Measurements from ENCODE around the gene CFAP126. TPM values are rescaled to one million over a fixed set of nuclear protein-coding genes. Genes with fewer than 3 reads are reported as not detected.

The CFAP126 gene
- total RNA-seq, 1 donor from 2014 or later: not detected

DNA sequence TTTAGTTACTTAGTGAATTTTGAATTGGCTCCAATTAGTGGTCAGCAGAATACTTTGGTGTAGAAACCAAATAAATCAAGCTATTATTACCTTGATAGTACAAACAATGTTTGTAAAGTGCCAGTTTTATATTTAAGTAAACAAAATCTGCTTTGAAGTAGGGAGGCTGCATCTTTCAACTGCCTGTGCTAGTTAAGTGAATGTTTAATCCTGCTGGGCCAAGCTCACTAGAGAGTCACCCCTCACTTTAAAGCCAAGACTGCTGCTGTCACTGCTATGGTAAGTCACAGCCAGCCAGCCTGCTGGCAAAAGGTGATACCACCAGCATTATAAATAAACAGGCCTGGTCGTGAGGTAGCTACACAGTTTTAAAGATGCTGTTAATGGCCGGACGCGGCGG is 10.3 kb upstream of the CFAP126 start:
- Histone ChIP-seq H3K9me3 (ENCODE audit: insufficient read depth, low read depth, low read length) (no peaks in the 10 kb centered on the region), H4K20me1 (ENCODE audit: insufficient read depth, low read length) (no peaks in the 10 kb centered on the region), H3K4me3 (ENCODE audit: insufficient read depth, low read depth, low read length) (no peak overlapping the region), H3K9ac (ENCODE audit: low read length) (no peak overlapping the region), H3K36me3 (ENCODE audit: insufficient read depth, low read length) (no peaks in the 10 kb centered on the region), H3K4me2 (ENCODE audit: low read length) (no peak overlapping the region), H3K79me2 (ENCODE audit: insufficient read depth, low read length) (no peaks in the 10 kb centered on the region), H2AFZ (ENCODE audit: low read depth, low read length) (no peak overlapping the region), H3K4me1 (ENCODE audit: insufficient read depth, low read length) (peaks cover 9% of the 10 kb centered on the region), H3K27me3 (ENCODE audit: insufficient read depth, low read length) (no peaks in the 10 kb centered on the region), H3K27ac (ENCODE audit: low read depth, low read length) (no peak overlapping the region)
- H3K27me3 Mint-ChIP-seq (ENCODE audit: low read depth, unreplicated experiment): no peaks in the 10 kb centered on the region
- DNase-seq (ENCODE audit: low read depth): no peak
- H3K36me3 Mint-ChIP-seq (ENCODE audit: low read depth, unreplicated experiment): no peaks in the 10 kb centered on the region
- no peaks in the 10 kb centered on the region for H3K9me3 Mint-ChIP-seq (ENCODE audit: unreplicated experiment)
- no peak for TF ChIP-seq EZH2 (IDR thresholded peaks at IDR 0.05; ENCODE audit: insufficient read depth, low read length)
- TF ChIP-seq, protein P1, sequence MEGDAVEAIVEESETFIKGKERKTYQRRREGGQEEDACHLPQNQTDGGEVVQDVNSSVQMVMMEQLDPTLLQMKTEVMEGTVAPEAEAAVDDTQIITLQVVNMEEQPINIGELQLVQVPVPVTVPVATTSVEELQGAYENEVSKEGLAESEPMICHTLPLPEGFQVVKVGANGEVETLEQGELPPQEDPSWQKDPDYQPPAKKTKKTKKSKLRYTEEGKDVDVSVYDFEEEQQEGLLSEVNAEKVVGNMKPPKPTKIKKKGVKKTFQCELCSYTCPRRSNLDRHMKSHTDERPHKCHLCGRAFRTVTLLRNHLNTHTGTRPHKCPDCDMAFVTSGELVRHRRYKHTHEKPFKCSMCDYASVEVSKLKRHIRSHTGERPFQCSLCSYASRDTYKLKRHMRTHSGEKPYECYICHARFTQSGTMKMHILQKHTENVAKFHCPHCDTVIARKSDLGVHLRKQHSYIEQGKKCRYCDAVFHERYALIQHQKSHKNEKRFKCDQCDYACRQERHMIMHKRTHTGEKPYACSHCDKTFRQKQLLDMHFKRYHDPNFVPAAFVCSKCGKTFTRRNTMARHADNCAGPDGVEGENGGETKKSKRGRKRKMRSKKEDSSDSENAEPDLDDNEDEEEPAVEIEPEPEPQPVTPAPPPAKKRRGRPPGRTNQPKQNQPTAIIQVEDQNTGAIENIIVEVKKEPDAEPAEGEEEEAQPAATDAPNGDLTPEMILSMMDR (IDR thresholded peaks at IDR 0.05; ENCODE audit: insufficient read depth, low read depth, low read length): no peak
- FAIRE-seq: no peak
- H3K4me1 Mint-ChIP-seq (ENCODE audit: low read depth, unreplicated experiment): peaks cover 7% of the 10 kb centered on the region
- no peak overlapping the region for H3K4me3 Mint-ChIP-seq (ENCODE audit: unreplicated experiment)
- no peak overlapping the region for H3K27ac Mint-ChIP-seq (ENCODE audit: unreplicated experiment)

DNA sequence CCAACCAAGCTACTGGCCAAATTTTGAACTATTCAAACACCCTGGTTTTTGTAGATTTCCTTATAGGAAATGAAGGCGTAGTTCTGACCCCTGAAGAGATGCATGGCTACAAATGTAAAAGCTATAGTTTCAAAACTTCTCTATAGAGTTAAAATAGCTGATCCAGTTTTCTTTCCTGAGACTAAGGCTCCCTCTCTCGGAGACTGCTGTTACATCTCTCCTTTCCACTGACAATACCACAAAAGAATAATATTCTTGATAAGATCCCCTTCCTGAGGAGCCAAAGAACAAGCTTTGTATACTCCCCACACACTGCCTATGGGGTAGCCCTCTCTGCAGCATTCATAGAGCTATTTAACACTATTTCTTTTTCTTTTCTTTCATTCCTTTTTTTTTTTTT is 6.7 kb upstream of the CFAP126 start:
- H3K36me3 ChIP-seq (ENCODE audit: insufficient read depth, low read length): no peaks in the 10 kb centered on the region
- Mint-ChIP-seq H3K9me3 (ENCODE audit: unreplicated experiment) (no peaks in the 10 kb centered on the region), H3K4me3 (ENCODE audit: unreplicated experiment) (no peak overlapping the region), H3K4me1 (ENCODE audit: low read depth, unreplicated experiment) (peaks cover 2% of the 10 kb centered on the region), H3K36me3 (ENCODE audit: low read depth, unreplicated experiment) (no peaks in the 10 kb centered on the region), H3K27ac (ENCODE audit: unreplicated experiment) (no peak overlapping the region), H3K27me3 (ENCODE audit: low read depth, unreplicated experiment) (no peaks in the 10 kb centered on the region)
- no peak for FAIRE-seq
- TF ChIP-seq, protein P1 (IDR thresholded peaks at IDR 0.05; ENCODE audit: insufficient read depth, low read depth, low read length): peak; percentile 17
- no peak for TF ChIP-seq EZH2 (IDR thresholded peaks at IDR 0.05; ENCODE audit: insufficient read depth, low read length)
- no peak overlapping the region for H3K4me3 ChIP-seq (ENCODE audit: insufficient read depth, low read depth, low read length)
- H3K4me2 ChIP-seq (ENCODE audit: low read length): no peak overlapping the region
- DNase-seq (ENCODE audit: low read depth): no peak
- H3K4me1 ChIP-seq (ENCODE audit: insufficient read depth, low read length): no peaks in the 10 kb centered on the region
- H3K27me3 ChIP-seq (ENCODE audit: insufficient read depth, low read length): no peaks in the 10 kb centered on the region
- H3K79me2 ChIP-seq (ENCODE audit: insufficient read depth, low read length): no peaks in the 10 kb centered on the region
- H3K27ac ChIP-seq (ENCODE audit: low read depth, low read length): no peak overlapping the region
- H3K9ac ChIP-seq (ENCODE audit: low read length): no peak overlapping the region
- H2AFZ ChIP-seq (ENCODE audit: low read depth, low read length): no peak overlapping the region
- H3K9me3 ChIP-seq (ENCODE audit: insufficient read depth, low read depth, low read length): no peaks in the 10 kb centered on the region
- H4K20me1 ChIP-seq (ENCODE audit: insufficient read depth, low read length): no peaks in the 10 kb centered on the region

DNA sequence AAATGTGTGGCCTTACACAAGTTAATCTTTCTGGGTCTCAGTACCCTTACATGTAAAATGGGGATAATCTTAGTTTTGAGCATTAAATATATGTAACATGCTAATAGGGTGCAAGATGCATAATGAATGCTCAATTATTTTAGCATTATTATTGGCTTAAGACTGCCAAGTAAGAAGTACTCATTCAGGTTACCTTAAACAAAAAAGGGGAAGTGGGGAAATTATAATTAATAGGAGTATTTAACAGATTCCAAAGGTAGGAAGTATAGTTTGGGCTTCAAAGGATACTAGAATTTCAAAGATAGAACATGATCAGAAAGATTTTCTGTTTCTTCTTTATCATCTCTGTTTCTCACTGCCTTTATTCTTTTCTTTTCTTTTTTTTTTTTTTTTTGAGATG is 5.8 kb upstream of the CFAP126 start:
- H3K4me3 Mint-ChIP-seq (ENCODE audit: unreplicated experiment): no peak overlapping the region
- no peak for FAIRE-seq
- no peak overlapping the region for H2AFZ ChIP-seq (ENCODE audit: low read depth, low read length)

More for the DNA sequence above, 5.8 kb upstream of the CFAP126 start:
- H3K27ac ChIP-seq (ENCODE audit: low read depth, low read length): no peak overlapping the region
- no peaks in the 10 kb centered on the region for H3K36me3 ChIP-seq (ENCODE audit: insufficient read depth, low read length)
- no peaks in the 10 kb centered on the region for H4K20me1 ChIP-seq (ENCODE audit: insufficient read depth, low read length)
- no peak for DNase-seq (ENCODE audit: low read depth)
- no peaks in the 10 kb centered on the region for H3K4me1 ChIP-seq (ENCODE audit: insufficient read depth, low read length)
- peaks cover 2% of the 10 kb centered on the region for H3K4me1 Mint-ChIP-seq (ENCODE audit: low read depth, unreplicated experiment)
- H3K9me3 ChIP-seq (ENCODE audit: insufficient read depth, low read depth, low read length): no peaks in the 10 kb centered on the region
- no peak overlapping the region for H3K4me2 ChIP-seq (ENCODE audit: low read length)
- H3K27ac Mint-ChIP-seq (ENCODE audit: unreplicated experiment): no peak overlapping the region
- H3K27me3 ChIP-seq (ENCODE audit: insufficient read depth, low read length): no peaks in the 10 kb centered on the region
- no peaks in the 10 kb centered on the region for H3K27me3 Mint-ChIP-seq (ENCODE audit: low read depth, unreplicated experiment)
- H3K9ac ChIP-seq (ENCODE audit: low read length): no peak overlapping the region
- H3K79me2 ChIP-seq (ENCODE audit: insufficient read depth, low read length): no peaks in the 10 kb centered on the region
- no peak overlapping the region for H3K4me3 ChIP-seq (ENCODE audit: insufficient read depth, low read depth, low read length)
- no peaks in the 10 kb centered on the region for H3K36me3 Mint-ChIP-seq (ENCODE audit: low read depth, unreplicated experiment)
- TF ChIP-seq, protein P1 (IDR thresholded peaks at IDR 0.05; ENCODE audit: insufficient read depth, low read depth, low read length): no peak
- no peak for TF ChIP-seq EZH2 (IDR thresholded peaks at IDR 0.05; ENCODE audit: insufficient read depth, low read length)
- no peaks in the 10 kb centered on the region for H3K9me3 Mint-ChIP-seq (ENCODE audit: unreplicated experiment)

All from astrocyte (in vitro differentiated cells and primary cell).